ENCODE results near the gene MBOAT7. TPM values are rescaled to one million over a fixed set of nuclear protein-coding genes. Genes with fewer than 3 reads are reported as not detected.

Gene MBOAT7
- polyA plus RNA-seq, 1 donor (not counting 4 experiments of a cell fraction or from before 2014, with no cell fraction given) = 41.3 TPM

- FAIRE-seq (no peak), DNase-seq (ENCODE audit: low read depth, low spot score) (no peak)
- Histone ChIP-seq H3K36me3 (ENCODE audit: control insufficient read depth in 2 of 2, extremely low read depth in 1 of 2, insufficient read depth in 2 of 2, low read length in 2 of 2) (peaks cover 50 to 63% of the 10 kb centered on the region in 2 experiments), H3K9ac (ENCODE audit: control insufficient read depth, extremely low read depth, insufficient read depth, low read length) (no peak overlapping the region), H3K9me1 (ENCODE audit: control insufficient read depth, extremely low read depth, insufficient read depth, low read length) (no peaks in the 10 kb centered on the region), H3K4me1 (ENCODE audit: control insufficient read depth, extremely low read depth, insufficient read depth, low read length) (no peaks in the 10 kb centered on the region), H3K27me3 (ENCODE audit: control insufficient read depth, extremely low read depth, insufficient read depth, low read length) (no peaks in the 10 kb centered on the region), H3K4me3 (ENCODE audit: control insufficient read depth in 2 of 3, extremely low read depth in 1 of 3, insufficient read depth in 2 of 3, low read depth in 1 of 3, low read length in 3 of 3) (no peak overlapping the region), H3K79me2 (ENCODE audit: control insufficient read depth, insufficient read depth, low read length) (no peaks in the 10 kb centered on the region), H3K27ac (ENCODE audit: control insufficient read depth, insufficient read depth, low read length) (no peak overlapping the region), H3K4me2 (ENCODE audit: control insufficient read depth, extremely low read depth, insufficient read depth, low read depth, low read length) (no peak overlapping the region), H2AFZ (ENCODE audit: control insufficient read depth, low read length) (no peak overlapping the region), H3K9me3 (ENCODE audit: control insufficient read depth, low read depth, low read length) (no peaks in the 10 kb centered on the region), H4K20me1 (ENCODE audit: control insufficient read depth, extremely low read depth, insufficient read depth, low read length) (peaks cover 4% of the 10 kb centered on the region)
- dilution Hi-C loops (cut with MboI; ENCODE audit: extremely low pct_ligation_motif_present, low sequenced_read_pairs) = no loop called here
- no peak for TF ChIP-seq CTCF (optimal IDR thresholded peaks at IDR 0.05 in 1 of 3, IDR thresholded peaks at IDR 0.05 in 1 of 3, conservative IDR thresholded peaks at IDR 0.05 in 1 of 3; ENCODE audit: extremely low read depth in 1 of 3, insufficient read depth in 2 of 3, low read length in 3 of 3)
- no peak for TF ChIP-seq EZH2 (IDR thresholded peaks at IDR 0.05; ENCODE audit: low read length)
Measured at GRCh38 chr19:54149021-54149812, 40.2 kb downstream of the MBOAT7 start.

GRCh38 chr19:54148158-54148557 lies 41.2 kb downstream of the MBOAT7 start:
- DNase-seq (ENCODE audit: low read depth, low spot score) (no peak), FAIRE-seq (no peak)
- TF ChIP-seq CTCF (optimal IDR thresholded peaks at IDR 0.05 in 1 of 3, IDR thresholded peaks at IDR 0.05 in 1 of 3, conservative IDR thresholded peaks at IDR 0.05 in 1 of 3; ENCODE audit: extremely low read depth in 1 of 3, insufficient read depth in 2 of 3, low read length in 3 of 3) = no peak
- no peak for TF ChIP-seq EZH2 (IDR thresholded peaks at IDR 0.05; ENCODE audit: low read length)
- Histone ChIP-seq H3K4me2 (ENCODE audit: control insufficient read depth, extremely low read depth, insufficient read depth, low read depth, low read length) (no peak overlapping the region), H3K4me3 (ENCODE audit: control insufficient read depth in 2 of 3, extremely low read depth in 1 of 3, insufficient read depth in 2 of 3, low read depth in 1 of 3, low read length in 3 of 3) (no peak overlapping the region), H3K9me1 (ENCODE audit: control insufficient read depth, extremely low read depth, insufficient read depth, low read length) (no peaks in the 10 kb centered on the region), H3K79me2 (ENCODE audit: control insufficient read depth, insufficient read depth, low read length) (no peaks in the 10 kb centered on the region), H3K27ac (ENCODE audit: control insufficient read depth, insufficient read depth, low read length) (no peak overlapping the region), H3K4me1 (ENCODE audit: control insufficient read depth, extremely low read depth, insufficient read depth, low read length) (no peaks in the 10 kb centered on the region), H4K20me1 (ENCODE audit: control insufficient read depth, extremely low read depth, insufficient read depth, low read length) (peaks cover 4% of the 10 kb centered on the region), H3K27me3 (ENCODE audit: control insufficient read depth, extremely low read depth, insufficient read depth, low read length) (no peaks in the 10 kb centered on the region), H3K36me3 (ENCODE audit: control insufficient read depth in 2 of 2, extremely low read depth in 1 of 2, insufficient read depth in 2 of 2, low read length in 2 of 2) (peaks cover 50 to 65% of the 10 kb centered on the region in 2 experiments), H3K9me3 (ENCODE audit: control insufficient read depth, low read depth, low read length) (no peaks in the 10 kb centered on the region), H3K9ac (ENCODE audit: control insufficient read depth, extremely low read depth, insufficient read depth, low read length) (no peak overlapping the region), H2AFZ (ENCODE audit: control insufficient read depth, low read length) (no peak overlapping the region)
- dilution Hi-C loops (cut with MboI; ENCODE audit: extremely low pct_ligation_motif_present, low sequenced_read_pairs) = no loop called here

Data from keratinocyte (primary cell).